Colonic mucosa (tissue), 4 donors: ENCODE measurements around the gene ZSCAN12. TPM values are rescaled to one million over a fixed set of nuclear protein-coding genes. Genes with fewer than 3 reads are reported as not detected.

ENCODE experiments used
- DNase-seq: peaks from one replicate; pipeline ENCODE4 v3.0.0-alpha.2; 2020
- H3K27ac ChIP-seq: fragments of 200-600 bp; one replicate; pipeline ENCODE4 v1.8.0; 2021
- H3K27me3 ChIP-seq: fragments of 200-600 bp; one replicate; pipeline ENCODE4 v1.8.0; 2021
- H3K36me3 ChIP-seq: fragments of 200-600 bp; one replicate; pipeline ENCODE4 v1.8.0; 2021
- H3K4me1 ChIP-seq: fragments of 200-600 bp; one replicate; pipeline ENCODE4 v1.8.0; 2021; ENCODE audit warnings: mild to moderate bottlenecking
- H3K4me3 ChIP-seq: fragments of 200-600 bp; one replicate; pipeline ENCODE4 v1.8.0; 2021
- H3K9ac ChIP-seq, 2 donors: one replicate each; pipeline ENCODE4 v1.7.0; 2013; ENCODE audit warnings: control low read depth in 2 of 2, low read depth in 2 of 2, low read length in 2 of 2
- H3K9me3 ChIP-seq: fragments of 200-600 bp; one replicate; pipeline ENCODE4 v1.8.0; 2021
- CTCF ChIP-seq: fragments of 200-600 bp; IDR thresholded peaks from one replicate; pipeline ENCODE4 v1.8.0; 2022; ENCODE audit warnings: antibody characterized with exemption, mild to moderate bottlenecking
- intact Hi-C: fragments of 100-400 bp; cut with DNase I; formaldehyde crosslinking; loops from one replicate; pipeline ENCODE4 v1.14.1; 2022
- total RNA-seq, 2 donors: library from RNA; stranded (reverse); fragmentation: NEBNext Ultra II Directional in 1 of 2; extraction: Animal tissue kit (Norgen Biotek cat#: 25700) in 1 of 2; gene quantifications; one replicate each; pipeline ENCODE4 v1.2.1, GENCODE V29; 2021
- donor health status: healthy.
- donor health status: DM: no; HTN: no; CAD: no.
- donor health status: DM: no; HTN: no; CAD: no.

ZSCAN12 gene
- total RNA-seq, 2 donors from 2014 or later, result 4.5 to 4.9 TPM

DNA sequence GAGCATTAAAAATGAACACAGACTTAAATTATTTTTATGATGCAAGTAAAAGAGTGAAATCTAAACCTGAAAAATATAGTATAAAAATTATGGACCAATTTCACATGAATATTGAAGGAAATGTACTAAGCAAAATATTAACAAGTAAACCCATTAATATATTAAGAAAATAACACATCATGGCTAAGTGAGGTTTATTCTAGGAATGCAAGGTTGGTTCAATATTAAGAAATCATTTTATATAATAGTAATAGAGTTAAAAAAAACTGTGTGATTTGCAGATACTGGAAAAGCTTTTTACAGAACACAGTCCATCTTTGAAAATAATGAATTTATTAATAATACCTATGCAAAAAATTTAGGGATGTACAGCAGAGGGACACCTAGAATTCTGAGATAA is 20.9 kb downstream of the ZSCAN12 start:
- Histone ChIP-seq H3K27me3 (no peaks in the 10 kb centered on the region), H3K4me1 (no peaks in the 10 kb centered on the region), H3K4me3 (no peak overlapping the region), H3K9ac (no peak overlapping the region), H3K9me3 (no peaks in the 10 kb centered on the region), H3K27ac (no peak overlapping the region), H3K36me3 (no peaks in the 10 kb centered on the region)
- intact Hi-C loops, result no loop called here
- TF ChIP-seq CTCF, result no peak
- DNase-seq, result no peak

DNA sequence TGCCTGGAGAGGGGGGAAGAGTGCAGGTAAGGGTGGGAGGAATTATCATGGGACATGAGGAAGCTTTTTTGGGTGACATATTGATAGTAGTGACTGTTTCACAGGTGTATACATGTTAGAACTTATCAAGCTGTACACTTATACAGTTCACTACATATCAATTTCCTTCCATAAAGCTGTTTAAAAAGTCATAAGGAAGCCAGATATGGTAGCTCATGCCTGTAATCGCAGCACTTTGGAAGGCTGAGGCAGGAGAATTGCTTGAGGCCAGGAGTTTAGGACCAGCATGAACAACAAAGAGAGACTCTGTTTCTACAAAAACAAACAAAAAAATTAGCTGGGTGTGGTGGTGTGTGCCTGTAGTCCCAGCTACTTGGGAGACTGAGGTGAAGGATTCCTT is 21.7 kb downstream of the ZSCAN12 start:
- no peaks in the 10 kb centered on the region for H3K4me1 ChIP-seq
- H3K9ac ChIP-seq, result no peak overlapping the region
- no peak for TF ChIP-seq CTCF
- H3K36me3 ChIP-seq, result no peaks in the 10 kb centered on the region
- no peaks in the 10 kb centered on the region for H3K9me3 ChIP-seq
- H3K4me3 ChIP-seq, result no peak overlapping the region
- intact Hi-C loops, result no loop called here
- no peak overlapping the region for H3K27ac ChIP-seq
- H3K27me3 ChIP-seq, result no peaks in the 10 kb centered on the region
- peak; percentile 22 for DNase-seq

- intact Hi-C loops, result no loop called here
Observed at GRCh38 chr6:28373925-28374324, 25.6 kb downstream of the ZSCAN12 start.

DNA sequence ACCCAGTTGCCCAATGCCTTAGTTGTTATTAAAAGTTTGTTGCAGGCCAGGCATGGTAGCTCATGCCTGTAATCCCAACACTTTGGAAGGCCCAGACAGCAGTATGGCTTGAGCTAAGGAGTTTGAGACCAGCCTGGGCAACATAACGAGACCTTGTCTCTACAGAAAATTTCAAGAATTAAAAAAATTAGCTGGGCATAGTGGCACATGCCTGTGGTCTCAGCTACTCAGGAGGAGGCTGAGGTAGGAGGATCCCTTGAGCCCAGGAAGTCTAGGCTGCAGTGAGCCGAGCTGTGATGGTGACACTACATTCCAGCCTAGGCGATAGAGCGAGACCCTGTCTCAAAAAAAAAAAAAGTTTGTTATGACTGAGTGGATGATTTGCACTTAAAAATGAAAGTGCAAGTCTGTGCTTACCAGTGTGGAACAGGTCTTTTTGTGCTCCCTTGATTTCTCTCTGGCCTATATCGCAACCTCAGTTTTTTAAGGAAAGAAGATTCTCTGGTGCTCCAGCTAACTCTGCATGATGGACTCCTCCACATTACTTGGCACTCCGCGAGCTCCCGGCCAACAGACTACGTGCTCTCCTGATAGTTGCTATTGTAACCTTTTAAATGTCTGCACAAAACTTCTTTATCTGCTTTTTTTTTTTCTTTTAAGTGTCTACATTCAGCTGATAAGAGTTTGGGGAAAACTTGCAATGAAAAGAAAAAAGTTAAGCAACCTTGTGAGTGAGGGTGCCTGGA is 27.7 kb downstream of the ZSCAN12 start:
- no peak for DNase-seq
- Histone ChIP-seq H3K36me3 (no peaks in the 10 kb centered on the region), H3K9me3 (no peaks in the 10 kb centered on the region), H3K4me3 (no peak overlapping the region), H3K4me1 (no peaks in the 10 kb centered on the region), H3K27me3 (no peaks in the 10 kb centered on the region), H3K27ac (no peak overlapping the region), H3K9ac (no peak overlapping the region)
- no peak for TF ChIP-seq CTCF
- intact Hi-C loops, result no loop called here

More at GRCh38 chr6:28373925-28374324, 25.6 kb downstream of the ZSCAN12 start:
- Histone ChIP-seq H3K4me1 (no peaks in the 10 kb centered on the region), H3K4me3 (no peak overlapping the region), H3K27ac (no peak overlapping the region), H3K27me3 (no peaks in the 10 kb centered on the region), H3K36me3 (no peaks in the 10 kb centered on the region), H3K9ac (no peak overlapping the region), H3K9me3 (no peaks in the 10 kb centered on the region)
- DNase-seq, result no peak
- no peak for TF ChIP-seq CTCF

GRCh38 chr6:28371280-28371679 is 28.3 kb downstream of the ZSCAN12 start:
- intact Hi-C loops, result no loop called here
- no peak overlapping the region for H3K9ac ChIP-seq
- DNase-seq, result no peak
- no peaks in the 10 kb centered on the region for H3K36me3 ChIP-seq
- no peak for TF ChIP-seq CTCF
- no peaks in the 10 kb centered on the region for H3K27me3 ChIP-seq
- H3K9me3 ChIP-seq, result no peaks in the 10 kb centered on the region
- H3K4me1 ChIP-seq, result no peaks in the 10 kb centered on the region
- no peak overlapping the region for H3K4me3 ChIP-seq
- no peak overlapping the region for H3K27ac ChIP-seq
